ENCODE data around the gene ASCC3. TPM values are rescaled to one million over a fixed set of nuclear protein-coding genes. Genes with fewer than 3 reads are reported as not detected.

Gene ASCC3
- total and polyA plus RNA-seq, 12 donors: 3.9 to 22.9 (median 16.1) TPM

DNA sequence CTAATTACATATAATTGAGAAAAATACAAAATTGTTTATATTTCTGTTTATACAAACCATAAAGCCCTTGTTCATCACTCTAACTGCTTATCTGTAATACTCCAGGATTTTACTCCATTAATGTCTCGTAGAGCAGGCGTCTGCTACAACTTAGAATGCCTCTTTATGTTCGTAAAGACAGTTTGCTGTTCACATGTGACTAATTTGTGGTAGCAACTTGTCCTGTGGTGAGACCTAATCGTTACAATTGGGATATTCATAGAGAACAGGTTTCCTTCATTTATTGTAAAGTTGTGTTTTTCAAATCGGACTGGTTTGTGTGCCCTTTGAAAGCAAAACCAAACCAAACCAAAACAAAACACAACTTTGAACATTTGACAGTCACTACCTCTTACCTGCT lies 149.7 kb downstream of the ASCC3 start:
- Histone ChIP-seq H3K27ac (no peak overlapping the region), H3K36me3 (no peaks in the 10 kb centered on the region), H3K4me3 (no peak overlapping the region), H3K9me3 (no peaks in the 10 kb centered on the region), H3K4me1 (peaks cover 0 to 9% (median 0%) of the 10 kb centered on the region in 9 donors), H3K27me3 (no peaks in the 10 kb centered on the region)
- ATAC-seq (no peak), DNase-seq (no peak)
- TF ChIP-seq CTCF (IDR thresholded peaks at IDR 0.05): no peak
- intact Hi-C loops (cut with DNase I): no loop called here
- WGBS, 2 donors: 93% methylated on average over 5 of the region's 5 CpGs

- no peak overlapping the region for H3K27ac ChIP-seq
- 68 to 75% methylated on average over 7 of the region's 7 CpGs for WGBS, 2 donors
- H3K9me3 ChIP-seq: no peaks in the 10 kb centered on the region
- peaks cover 0 to 2% (median 0%) of the 10 kb centered on the region in 9 donors for H3K36me3 ChIP-seq
- DNase-seq (no peak), ATAC-seq (no peak)
- no peak overlapping the region for H3K4me3 ChIP-seq
- TF ChIP-seq CTCF (IDR thresholded peaks at IDR 0.05): no peak
- H3K27me3 ChIP-seq: no peaks in the 10 kb centered on the region
- intact Hi-C loops (cut with DNase I): no loop called here
- H3K4me1 ChIP-seq: peaks cover 0 to 9% (median 0%) of the 10 kb centered on the region in 9 donors
These were observed 150.8 kb downstream of the ASCC3 start for GRCh38 chr6:100730001-100730980.

- intact Hi-C loops (cut with DNase I): no loop called here
These were observed 154.5 kb downstream of the ASCC3 start for GRCh38 chr6:100726666-100727065.

GRCh38 chr6:100724696-100725095 lies 156.4 kb downstream of the ASCC3 start:
- WGBS, 2 donors: 59 to 74% methylated on average over 5 of the region's 5 CpGs
- Histone ChIP-seq H3K9me3 (peaks cover 0 to 12% (median 0%) of the 10 kb centered on the region in 11 donors), H3K36me3 (peaks cover 0 to 24% (median 9%) of the 10 kb centered on the region in 9 donors), H3K4me1 (peaks cover 0 to 17% (median 3%) of the 10 kb centered on the region in 9 donors), H3K4me3 (no peak overlapping the region), H3K27me3 (no peaks in the 10 kb centered on the region), H3K27ac (no peak overlapping the region)
- TF ChIP-seq CTCF (IDR thresholded peaks at IDR 0.05): no peak
- ATAC-seq (no peak), DNase-seq (no peak)
- intact Hi-C loops (cut with DNase I): no loop called here

More at GRCh38 chr6:100726666-100727065, 154.5 kb downstream of the ASCC3 start:
- Histone ChIP-seq H3K4me1 (peaks cover 0 to 9% (median 0%) of the 10 kb centered on the region in 9 donors), H3K27me3 (no peaks in the 10 kb centered on the region), H3K4me3 (peak overlapping the region in 1 of 10 donors; percentile 19), H3K27ac (no peak overlapping the region), H3K36me3 (peaks cover 0 to 24% (median 9%) of the 10 kb centered on the region in 9 donors), H3K9me3 (peaks cover 0 to 10% (median 0%) of the 10 kb centered on the region in 11 donors)
- DNase-seq (no peak), ATAC-seq (no peak)
- 66 to 84% methylated on average over 1 of the region's 1 CpG for WGBS, 2 donors
- no peak for TF ChIP-seq CTCF (IDR thresholded peaks at IDR 0.05)
